H1 (cell line): ENCODE data around the gene TRIOBP. TPM values are rescaled to one million over a fixed set of nuclear protein-coding genes. Genes with fewer than 3 reads are reported as not detected.

Experiments
- CTCF ChIA-PET: fragments of 300-600 bp; sonication (Branson Sonifier 250); formaldehyde crosslinking; loops from one replicate; lab custom pipeline; 2021; ENCODE audit not compliant: partially characterized antibody; lab: Charles Lee
- POLR2A ChIA-PET: fragments of 300-600 bp; sonication (Branson Sonifier 250); formaldehyde crosslinking; loops from one replicate; lab custom pipeline; 2021; ENCODE audit warnings: inconsistent platforms; ENCODE audit not compliant: partially characterized antibody; lab: Charles Lee
- DNase-seq, 2 experiments: peaks; one replicate each; pipeline versions ENCODE4 v3.0.0 to v3.0.0-alpha.2; 2010 to 2022; ENCODE audit warnings: low spot score in 2 of 2, low read depth in 1 of 2, mixed read lengths in 1 of 2
- FAIRE-seq: peaks from 2 replicates; lab custom pipeline; 2011; peaks lifted over from hg19 to GRCh38; lab: Jason Lieb, UNC
- H2AFZ ChIP-seq: 2 replicates; pipeline ENCODE4 v1.8.1; 2012; ENCODE audit warnings: low read length, inconsistent platforms
- H2AK5ac ChIP-seq: 2 replicates; pipeline ENCODE4 v1.6.1; 2013; ENCODE audit warnings: low read depth, low read length
- H2BK120ac ChIP-seq: replicated peaks from 2 replicates; pipeline ENCODE3; 2013; ENCODE audit warnings: low read depth, low read length, inconsistent platforms
- H2BK12ac ChIP-seq: 2 replicates; pipeline ENCODE4 v1.6.1; 2013; ENCODE audit warnings: low read depth, low read length
- H2BK15ac ChIP-seq: 2 replicates; pipeline ENCODE4 v1.6.1; 2013; ENCODE audit warnings: low read length
- H2BK20ac ChIP-seq: 2 replicates; pipeline ENCODE4 v1.6.1; 2013; ENCODE audit warnings: low read length
- H2BK5ac ChIP-seq: 2 replicates; pipeline ENCODE4 v1.6.1; 2013; ENCODE audit warnings: low read depth, low read length
- H3K14ac ChIP-seq: 2 replicates; pipeline ENCODE4 v1.6.1; 2013; ENCODE audit warnings: inconsistent platforms; ENCODE audit not compliant: insufficient read length
- H3K18ac ChIP-seq: 2 replicates; pipeline ENCODE4 v1.6.1; 2013; ENCODE audit warnings: low read length; ENCODE audit errors: extremely low read depth
- H3K23ac ChIP-seq: 2 replicates; pipeline ENCODE4 v1.6.1; 2013; ENCODE audit warnings: inconsistent platforms; ENCODE audit not compliant: insufficient read length
- H3K23me2 ChIP-seq: 2 replicates; pipeline ENCODE4 v1.6.1; 2013; ENCODE audit warnings: low read depth, low read length
- H3K27ac ChIP-seq: 2 replicates; pipeline ENCODE4 v1.6.1; 2011; ENCODE audit warnings: low read depth, low read length, inconsistent platforms
- H3K27me3 ChIP-seq, 4 experiments: replicated peaks in 1 of 4; 1 replicate in 1 of 4; 2 replicates in 3 of 4; pipeline versions ENCODE4 v1.6.1 to v1.8.1; 2011 to 2013; ENCODE audit warnings: low read length in 3 of 4, mild to moderate bottlenecking in 3 of 4, inconsistent platforms in 2 of 4, mixed read lengths in 2 of 4, moderate library complexity in 1 of 4; ENCODE audit not compliant: control insufficient read depth in 3 of 4, insufficient read depth in 3 of 4; ENCODE audit errors: extremely low read depth in 1 of 4
- H3K36me3 ChIP-seq, 4 experiments: 2 replicates each; pipeline versions ENCODE4 v1.6.1 to v1.8.1; 2011 to 2013; ENCODE audit warnings: mild to moderate bottlenecking in 4 of 4, low read length in 3 of 4, moderate library complexity in 2 of 4, control low read depth in 1 of 4, inconsistent platforms in 1 of 4; ENCODE audit not compliant: insufficient read depth in 4 of 4, control insufficient read depth in 2 of 4
- H3K4ac ChIP-seq: replicated peaks from 2 replicates; pipeline ENCODE3; 2013; ENCODE audit warnings: low read length, low read depth, mixed read lengths, inconsistent platforms; ENCODE audit not compliant: insufficient read length
- H3K4me1 ChIP-seq, 4 experiments: replicated peaks in 1 of 4; 1 replicate in 1 of 4; 2 replicates in 3 of 4; pipeline versions ENCODE4 v1.6.1 to v1.8.1; 2011 to 2013; ENCODE audit warnings: low read length in 3 of 4, inconsistent platforms in 2 of 4, mixed read lengths in 1 of 4; ENCODE audit not compliant: insufficient read depth in 4 of 4, control insufficient read depth in 3 of 4
- H3K4me2 ChIP-seq, 2 experiments: 2 replicates each; pipeline versions ENCODE4 v1.6.1 to v1.8.1; 2011 to 2013; ENCODE audit warnings: low read depth in 2 of 2, low read length in 2 of 2, control low read depth in 1 of 2, inconsistent platforms in 1 of 2, mild to moderate bottlenecking in 1 of 2; ENCODE audit not compliant: insufficient read depth in 1 of 2
- H3K4me3 ChIP-seq, 4 experiments: fragments of 200-600, 300-600 bp in 1 of 4; sonication (generic), shearing (Covaris generic), sonication (Bioruptor Twin) in 1 of 4; 2 replicates each; pipeline versions ENCODE4 v1.5.1 to v1.8.1; 2011 to 2016; ENCODE audit warnings: low read length in 4 of 4, low read depth in 3 of 4, control low read depth in 2 of 4, inconsistent platforms in 2 of 4, mild to moderate bottlenecking in 2 of 4, mixed read lengths in 1 of 4, moderate library complexity in 1 of 4; ENCODE audit not compliant: insufficient read depth in 2 of 4; ENCODE audit errors: extremely low read depth in 1 of 4
- H3K56ac ChIP-seq: replicated peaks from 2 replicates; pipeline ENCODE3; 2013; ENCODE audit warnings: low read depth, mild to moderate bottlenecking, mixed read lengths, low read length, inconsistent platforms; ENCODE audit not compliant: insufficient read length
- H3K79me1 ChIP-seq: 2 replicates; pipeline ENCODE4 v1.6.1; 2013; ENCODE audit warnings: low read depth, low read length, control low read depth
- H3K79me2 ChIP-seq, 2 experiments: 2 replicates each; pipeline versions ENCODE4 v1.6.1 to v1.8.1; 2012 to 2013; ENCODE audit warnings: low read length in 2 of 2, mild to moderate bottlenecking in 2 of 2, inconsistent platforms in 1 of 2; ENCODE audit not compliant: insufficient read depth in 2 of 2, control insufficient read depth in 1 of 2
- H3K9ac ChIP-seq, 4 experiments: replicated peaks in 1 of 4; 1 replicate in 1 of 4; 2 replicates in 3 of 4; pipeline versions ENCODE4 v1.6.1 to v1.8.1; 2011 to 2013; ENCODE audit warnings: low read depth in 3 of 4, low read length in 3 of 4, control low read depth in 2 of 4, mild to moderate bottlenecking in 2 of 4, moderate library complexity in 2 of 4, inconsistent platforms in 1 of 4; ENCODE audit errors: extremely low read depth in 1 of 4
- H3K9me3 ChIP-seq, 2 experiments: 2 replicates each; pipeline versions ENCODE4 v1.6.1 to v1.8.1; 2012 to 2013; ENCODE audit warnings: mild to moderate bottlenecking in 2 of 2, moderate library complexity in 2 of 2, control low read depth in 1 of 2, inconsistent platforms in 1 of 2, low read depth in 1 of 2, low read length in 1 of 2, mixed read lengths in 1 of 2; ENCODE audit not compliant: insufficient read depth in 2 of 2
- H4K20me1 ChIP-seq, 2 experiments: replicated peaks in 1 of 2; 2 replicates each; pipeline versions ENCODE3 to v1.8.1; 2011 to 2013; ENCODE audit warnings: inconsistent platforms in 2 of 2, low read length in 2 of 2, mild to moderate bottlenecking in 1 of 2; ENCODE audit not compliant: insufficient read depth in 2 of 2, control insufficient read depth in 1 of 2
- H4K5ac ChIP-seq: 2 replicates; pipeline ENCODE4 v1.6.1; 2013; ENCODE audit warnings: low read length, low read depth, mixed read lengths, inconsistent platforms; ENCODE audit not compliant: insufficient read length
- H4K8ac ChIP-seq: 2 replicates; pipeline ENCODE4 v1.8.0; 2013; ENCODE audit warnings: mild to moderate bottlenecking, moderate library complexity, low read length, inconsistent platforms; ENCODE audit not compliant: insufficient read depth; ENCODE audit errors: extremely low read depth
- H4K91ac ChIP-seq: replicated peaks from 2 replicates; pipeline ENCODE3; 2013; ENCODE audit warnings: low read length, mixed read lengths, inconsistent platforms; ENCODE audit not compliant: insufficient read length
- HDAC2 ChIP-seq, 2 experiments: fragments of 300-600 bp in 1 of 2; sonication (generic) in 1 of 2; IDR thresholded peaks; 2 replicates each; pipeline ENCODE4 v1.6.1; 2011 to 2012; ENCODE audit warnings: low read depth in 2 of 2, low read length in 2 of 2, mild to moderate bottlenecking in 2 of 2, moderate library complexity in 2 of 2, borderline replicate concordance in 1 of 2, inconsistent platforms in 1 of 2
- NRF1 ChIP-seq: IDR thresholded peaks from 2 replicates; pipeline ENCODE4 v1.6.1; 2011; ENCODE audit warnings: mild to moderate bottlenecking, low read depth, low read length, improper control_type of control experiment
- SIX5 ChIP-seq: IDR thresholded peaks from 2 replicates; pipeline ENCODE4 v1.6.1; 2011; ENCODE audit warnings: mild to moderate bottlenecking, low read depth, low read length
- WGBS, 2 experiments: shearing (Covaris generic) in 1 of 2; methylation state at CpG; one replicate each; pipeline versions ENCODE4 v1.1.6 to v1.1.7; 2013 to 2015; ENCODE audit warnings: low lambda C conversion rate in 2 of 2, mixed read lengths in 2 of 2, inconsistent platforms in 1 of 2, low coverage in 1 of 2, missing lambda C conversion rate in 1 of 2; ENCODE audit not compliant: insufficient replicate concordance in 2 of 2, insufficient coverage in 1 of 2, insufficient read length in 1 of 2; ENCODE audit errors: extremely low coverage in 1 of 2, missing lambda C conversion rate in 1 of 2; 5-methylcytosine and 5-hydroxymethylcytosine counted together
- polyA plus RNA-seq, 7 experiments: library from polyadenylated mRNA; depleted of rRNA in 3 of 7; stranded (reverse) in 5 of 7; unstranded in 2 of 7; fragments of >200 nt in 5 of 7; fragments of 200-250 nt in 2 of 7; gene quantifications; 1 replicate in 5 of 7; 2 replicates in 1 of 7; 4 replicates in 1 of 7; pipeline versions ENCODE4 v1.2.1 to v1.2.3, GENCODE V29; 2011 to 2013; ENCODE audit warnings: missing spikeins in 2 of 7, mixed read lengths in 2 of 7
- total RNA-seq: library from RNA; stranded (reverse); fragmentation: NEBNext Ultra II Directional; extraction: Animal tissue kit (Norgen Biotek cat#: 25700); gene quantifications from 2 replicates; pipeline ENCODE4 v1.2.1, GENCODE V29; 2021

Gene TRIOBP
- total and polyA plus RNA-seq, 2 of the 8 experiments (the other 6 are each of a cell fraction or from before 2014, with no cell fraction given), result 18.2 to 27.3 TPM

GRCh38 chr22:37790234-37790633, 93.4 kb downstream of the TRIOBP start:
- Histone ChIP-seq H3K4me2 (no peak overlapping the region), H4K91ac (no peak overlapping the region), H4K20me1 (no peaks in the 10 kb centered on the region), H3K9ac (no peak overlapping the region), H3K9me3 (no peaks in the 10 kb centered on the region; a peak in 1 of 4 replicates), H2BK20ac (no peak overlapping the region), H2AFZ (no peak overlapping the region), H4K5ac (no peak overlapping the region), H3K14ac (no peak overlapping the region), H3K79me2 (no peaks in the 10 kb centered on the region), H3K23me2 (no peaks in the 10 kb centered on the region), H3K4me3 (no peak overlapping the region), H3K27me3 (peaks cover 0 to 5% (median under 1%) of the 10 kb centered on the region in 4 experiments; a peak in 2 of 7 replicates), H2BK5ac (no peak overlapping the region), H4K8ac (no peak overlapping the region), H2BK12ac (no peak overlapping the region), H3K4ac (no peak overlapping the region), H3K56ac (no peak overlapping the region), H3K27ac (no peak overlapping the region), H3K4me1 (no peaks in the 10 kb centered on the region), H3K36me3 (no peaks in the 10 kb centered on the region), H2BK15ac (no peak overlapping the region), H3K23ac (no peak overlapping the region), H3K79me1 (no peaks in the 10 kb centered on the region), H2BK120ac (no peak overlapping the region), H3K18ac (no peak overlapping the region), H2AK5ac (no peak overlapping the region)
- WGBS, 2 experiments, result 88% methylated on average over 2 of the region's 2 CpGs; no CpG with 5 or more reads in 1 of the 2 experiments
- ChIA-PET POLR2A (no interaction called here), CTCF (no interaction called here)
- TF ChIP-seq NRF1, result no peak
- TF ChIP-seq SIX5, result no peak
- TF ChIP-seq HDAC2 (IDR thresholded peaks at IDR 0.05; ENCODE audit: borderline replicate concordance in 1 of 2, low read depth in 2 of 2, low read length in 2 of 2), result no peak
- FAIRE-seq (no peak), DNase-seq (no peak)
